Breast epithelium (tissue), 3 donors: ENCODE measurements around the gene ANKRD63.

ENCODE experiments used
- POLR2A ChIP-seq: fragments of 450-650 bp; IDR thresholded peaks from one replicate; pipeline ENCODE4 v1.6.1; 2016; ENCODE audit warnings: antibody characterized with exemption, mild to moderate bottlenecking, moderate library complexity
- POLR2AphosphoS5 ChIP-seq, 3 donors: sonication (generic); formaldehyde crosslinking; IDR thresholded peaks; one replicate each; pipeline ENCODE4 v1.6.1; 2017; ENCODE audit warnings: antibody characterized with exemption in 3 of 3
- TF ChIP-seq, protein P1 (sequence below), 3 donors: fragments of 450-650 bp; IDR thresholded peaks; one replicate each; pipeline ENCODE4 v1.5.1; 2016 to 2017; ENCODE audit warnings: antibody characterized with exemption in 3 of 3, mild to moderate bottlenecking in 3 of 3, moderate library complexity in 3 of 3

DNA sequence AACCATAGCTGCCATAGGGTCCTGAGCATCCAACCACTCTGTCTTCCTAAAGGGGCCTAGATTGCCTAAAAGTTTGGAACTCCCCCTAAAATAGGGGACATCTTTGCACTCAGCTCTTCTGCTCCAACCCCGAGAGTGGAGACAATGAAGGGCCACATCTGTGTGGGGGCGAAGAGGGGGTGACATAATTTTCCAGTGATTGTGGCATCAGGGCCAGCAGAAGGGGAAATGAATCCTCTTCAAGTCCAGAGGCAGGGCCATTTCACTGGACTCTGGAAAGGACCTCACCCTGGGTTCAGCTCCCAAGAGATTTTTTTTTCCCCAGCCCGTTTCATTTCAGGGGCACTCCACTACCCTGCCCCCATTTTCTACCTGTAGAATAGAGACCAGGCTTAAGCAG is 4.6 kb upstream of the ANKRD63 start:
- TF ChIP-seq, protein P1, sequence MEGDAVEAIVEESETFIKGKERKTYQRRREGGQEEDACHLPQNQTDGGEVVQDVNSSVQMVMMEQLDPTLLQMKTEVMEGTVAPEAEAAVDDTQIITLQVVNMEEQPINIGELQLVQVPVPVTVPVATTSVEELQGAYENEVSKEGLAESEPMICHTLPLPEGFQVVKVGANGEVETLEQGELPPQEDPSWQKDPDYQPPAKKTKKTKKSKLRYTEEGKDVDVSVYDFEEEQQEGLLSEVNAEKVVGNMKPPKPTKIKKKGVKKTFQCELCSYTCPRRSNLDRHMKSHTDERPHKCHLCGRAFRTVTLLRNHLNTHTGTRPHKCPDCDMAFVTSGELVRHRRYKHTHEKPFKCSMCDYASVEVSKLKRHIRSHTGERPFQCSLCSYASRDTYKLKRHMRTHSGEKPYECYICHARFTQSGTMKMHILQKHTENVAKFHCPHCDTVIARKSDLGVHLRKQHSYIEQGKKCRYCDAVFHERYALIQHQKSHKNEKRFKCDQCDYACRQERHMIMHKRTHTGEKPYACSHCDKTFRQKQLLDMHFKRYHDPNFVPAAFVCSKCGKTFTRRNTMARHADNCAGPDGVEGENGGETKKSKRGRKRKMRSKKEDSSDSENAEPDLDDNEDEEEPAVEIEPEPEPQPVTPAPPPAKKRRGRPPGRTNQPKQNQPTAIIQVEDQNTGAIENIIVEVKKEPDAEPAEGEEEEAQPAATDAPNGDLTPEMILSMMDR (IDR thresholded peaks at IDR 0.05), result no peak
- TF ChIP-seq POLR2A (no peak), POLR2AphosphoS5 (IDR thresholded peaks at IDR 0.05) (no peak)
